GM21825 (cell line): ENCODE data around the gene SLC6A16.
"Not testable (repeated sequence)": the region's sequence is repeated elsewhere in the genome, so short reads cannot be mapped to it uniquely, and the experiment has no call there.

Experiments used
- ATAC-seq: cut with Tn5 transposase; IDR thresholded peaks from one replicate; pipeline ENCODE4 v1.9.1; 2021; ENCODE audit warnings: mild to moderate bottlenecking, moderate library complexity; ENCODE audit not compliant: unreplicated experiment

Gene SLC6A16

DNA sequence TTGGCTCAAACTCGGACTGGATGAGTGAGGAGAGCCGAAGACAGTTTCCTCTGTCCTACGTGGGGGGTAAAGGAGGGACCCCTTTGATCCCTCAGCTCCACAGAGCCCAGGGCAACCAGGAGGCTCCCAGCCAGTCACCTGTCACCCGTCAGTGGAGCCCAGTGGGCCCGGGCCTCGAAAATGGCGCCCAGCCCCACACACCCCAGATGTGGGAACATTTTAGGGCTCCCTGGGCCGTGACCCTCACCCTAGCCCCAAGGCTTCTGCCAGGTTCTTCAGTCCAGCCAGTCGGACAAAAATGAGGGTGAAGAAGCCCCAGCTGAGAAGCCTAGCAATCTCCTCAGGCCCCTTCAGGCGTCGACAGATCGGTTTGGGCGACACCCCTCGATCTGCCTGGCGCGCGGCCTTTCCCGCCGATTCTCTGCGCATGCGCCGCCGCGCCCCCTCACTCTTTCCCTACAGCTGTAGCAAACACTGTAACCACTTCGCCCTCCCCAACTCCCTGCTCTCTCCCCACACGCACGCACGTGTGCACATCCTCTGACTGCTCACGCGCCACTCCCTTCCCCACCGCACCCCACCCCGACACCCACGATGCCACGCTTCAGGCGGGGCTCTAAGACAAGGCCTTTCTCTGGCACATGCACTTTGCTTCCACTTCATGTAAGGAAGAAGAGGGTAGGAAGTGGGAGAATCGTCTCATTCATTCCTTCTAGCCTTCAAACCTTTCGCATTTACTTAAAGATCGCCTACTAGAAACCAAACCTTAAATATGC, at the start of gene SLC6A16:
TSS of gene SLC6A16 (minus strand) at position 391 of the 776 bp plus-strand sequence. CDS start 13,844 bp downstream, outside the sequence.
- ATAC-seq, result no peak

DNA sequence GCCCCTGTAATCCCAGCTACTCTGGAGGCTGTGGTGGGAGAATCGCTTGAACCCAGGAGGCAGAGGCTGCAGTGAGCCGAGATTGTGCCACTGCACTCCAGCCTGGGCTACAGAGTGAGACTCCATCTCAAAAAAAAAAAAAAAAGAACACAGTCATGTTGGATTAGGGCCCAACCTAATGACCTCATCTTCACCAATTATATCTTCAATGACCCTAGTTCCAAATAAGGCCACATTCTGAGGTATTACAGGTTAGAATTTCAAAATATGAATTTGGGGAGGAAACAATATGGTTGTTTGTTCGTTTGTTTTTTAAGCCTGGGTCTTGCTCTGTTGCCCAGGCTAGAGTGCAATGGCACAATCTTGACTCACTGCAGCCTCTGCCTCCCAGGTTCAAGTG, 48.2 kb upstream of the SLC6A16 start:
- not testable (repeated sequence) for ATAC-seq

- no peak for ATAC-seq
Measured at GRCh38 chr19:49371184-49371583, 46.2 kb upstream of the SLC6A16 start.

DNA sequence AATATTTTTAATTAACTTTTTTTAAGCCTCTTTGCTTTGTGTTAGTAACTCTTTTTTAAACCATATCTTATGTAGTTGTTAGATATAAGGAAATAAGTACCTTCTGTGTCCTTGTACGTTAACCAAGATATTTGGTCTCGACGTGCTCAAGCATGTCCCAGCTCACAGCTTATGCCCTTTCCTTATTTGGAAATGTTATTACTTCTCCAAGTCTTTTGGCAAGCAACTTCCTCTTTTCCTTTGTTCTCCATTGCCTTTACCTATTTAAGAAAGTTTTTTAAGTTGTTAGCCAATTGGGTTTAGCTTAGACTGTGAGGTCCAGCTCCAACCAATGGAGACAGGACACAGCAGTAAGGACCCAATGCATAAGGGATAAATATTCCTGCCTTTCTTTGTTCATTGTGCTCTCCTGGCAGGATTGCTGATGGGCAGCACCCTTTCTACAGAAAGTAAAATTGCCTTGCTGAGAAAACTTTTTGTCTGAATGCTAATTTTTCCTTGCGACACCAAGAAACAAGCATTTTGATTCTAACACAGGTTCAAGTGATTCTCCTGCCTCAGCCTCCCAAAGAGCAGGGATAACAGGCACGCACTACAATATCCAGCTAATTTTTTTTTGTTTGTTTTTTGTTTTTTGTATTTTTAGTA, 43.8 kb upstream of the SLC6A16 start:
- ATAC-seq, result no peak

DNA sequence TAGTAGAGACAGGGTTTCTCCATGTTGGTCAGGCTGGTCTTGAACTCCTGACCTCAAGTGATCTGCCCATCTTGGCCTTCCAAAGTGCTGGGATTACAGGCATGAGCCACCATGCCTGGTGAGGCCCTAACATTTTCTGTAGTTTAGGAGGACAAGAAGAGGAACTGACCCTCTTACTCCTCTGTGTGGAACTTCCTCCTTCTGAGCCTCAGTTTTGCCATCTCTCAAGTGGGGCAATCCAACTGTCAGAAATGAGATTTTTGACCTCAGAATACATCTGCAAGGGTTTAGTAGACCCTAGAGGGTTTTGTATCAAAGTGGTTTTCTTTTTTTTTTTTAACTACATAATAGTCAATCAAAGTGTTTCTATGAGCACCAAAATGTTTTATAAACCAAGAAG, 41.1 kb upstream of the SLC6A16 start:
- no peak for ATAC-seq

DNA sequence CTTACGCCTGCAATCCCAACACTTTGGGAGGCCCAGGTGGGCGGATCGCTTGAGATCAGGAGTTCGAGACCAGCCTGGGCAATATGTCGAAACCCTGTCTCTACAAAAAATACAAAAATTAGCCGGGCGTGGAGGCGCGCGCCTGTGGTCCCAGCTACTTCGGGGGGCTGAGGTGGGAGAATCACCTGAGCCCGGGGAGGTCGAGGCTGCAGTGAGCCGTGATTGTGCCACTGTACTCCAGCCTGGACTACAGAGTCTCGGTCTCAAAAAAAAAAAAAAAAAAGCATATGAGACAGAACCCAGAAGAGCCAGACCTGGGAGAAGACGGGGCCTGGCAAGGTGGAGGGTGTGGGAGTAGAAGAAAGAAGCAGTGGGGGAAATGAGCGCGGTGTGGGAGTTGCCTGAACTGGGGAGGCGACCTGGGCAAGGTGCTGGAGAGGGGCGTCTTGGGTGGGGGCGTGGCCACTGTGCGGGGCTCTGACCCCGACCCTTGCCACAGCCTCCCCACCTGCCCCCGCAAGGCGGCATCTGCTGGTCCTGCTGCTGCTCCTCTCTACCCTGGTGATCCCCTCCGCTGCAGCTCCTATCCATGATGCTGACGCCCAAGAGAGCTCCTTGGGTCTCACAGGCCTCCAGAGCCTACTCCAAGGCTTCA, 39.2 kb upstream of the SLC6A16 start:
- ATAC-seq, result no peak

GRCh38 chr19:49363268-49364082, 38.5 kb upstream of the SLC6A16 start, which contains the start of gene DKKL1:
Gene DKKL1 (plus strand): TSS chr19:49363877. CDS start chr19:49363999, 122 bp downstream.
- ATAC-seq, result peak; percentile 79

- ATAC-seq, result no peak
Measured at GRCh38 chr19:49362929-49363267, 37.9 kb upstream of the SLC6A16 start.

- no peak for ATAC-seq
Measured at GRCh38 chr19:49362048-49362928, 37.3 kb upstream of the SLC6A16 start, which contains the start of gene TEAD2. Gene TEAD2 (minus strand): TSS chr19:49362416. CDS start chr19:49360075, 2,341 bp downstream.

DNA sequence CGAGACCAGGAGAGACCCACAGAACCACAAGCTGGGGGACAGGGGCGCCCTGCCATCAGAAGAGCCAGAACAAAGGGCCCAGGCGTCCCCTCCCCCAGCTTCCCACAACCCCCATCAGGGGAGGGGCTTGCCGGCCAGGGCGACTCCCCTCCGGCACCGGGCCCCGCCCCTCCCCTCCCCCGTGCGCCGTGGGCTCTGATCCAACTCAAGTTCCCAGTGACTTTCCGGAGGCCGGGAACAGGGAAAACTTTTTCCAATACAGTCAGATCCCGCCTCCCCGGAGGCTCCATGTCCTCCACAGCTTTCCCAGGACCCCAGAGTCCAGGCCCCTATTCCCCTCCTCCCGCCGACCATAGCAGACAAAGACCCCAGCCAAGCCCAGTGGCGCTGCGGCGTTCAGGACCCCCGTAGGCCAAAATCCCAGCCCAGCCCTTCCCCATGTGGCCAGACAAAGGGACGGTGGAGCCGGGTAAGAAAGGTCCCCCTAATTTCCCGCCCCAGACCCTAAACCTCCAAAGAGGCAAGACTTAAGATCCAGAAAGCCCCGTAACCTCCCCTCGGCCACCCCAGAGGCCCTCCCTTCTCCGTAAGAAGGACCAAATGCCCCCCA, 36.6 kb upstream of the SLC6A16 start:
- ATAC-seq, result no peak

DNA sequence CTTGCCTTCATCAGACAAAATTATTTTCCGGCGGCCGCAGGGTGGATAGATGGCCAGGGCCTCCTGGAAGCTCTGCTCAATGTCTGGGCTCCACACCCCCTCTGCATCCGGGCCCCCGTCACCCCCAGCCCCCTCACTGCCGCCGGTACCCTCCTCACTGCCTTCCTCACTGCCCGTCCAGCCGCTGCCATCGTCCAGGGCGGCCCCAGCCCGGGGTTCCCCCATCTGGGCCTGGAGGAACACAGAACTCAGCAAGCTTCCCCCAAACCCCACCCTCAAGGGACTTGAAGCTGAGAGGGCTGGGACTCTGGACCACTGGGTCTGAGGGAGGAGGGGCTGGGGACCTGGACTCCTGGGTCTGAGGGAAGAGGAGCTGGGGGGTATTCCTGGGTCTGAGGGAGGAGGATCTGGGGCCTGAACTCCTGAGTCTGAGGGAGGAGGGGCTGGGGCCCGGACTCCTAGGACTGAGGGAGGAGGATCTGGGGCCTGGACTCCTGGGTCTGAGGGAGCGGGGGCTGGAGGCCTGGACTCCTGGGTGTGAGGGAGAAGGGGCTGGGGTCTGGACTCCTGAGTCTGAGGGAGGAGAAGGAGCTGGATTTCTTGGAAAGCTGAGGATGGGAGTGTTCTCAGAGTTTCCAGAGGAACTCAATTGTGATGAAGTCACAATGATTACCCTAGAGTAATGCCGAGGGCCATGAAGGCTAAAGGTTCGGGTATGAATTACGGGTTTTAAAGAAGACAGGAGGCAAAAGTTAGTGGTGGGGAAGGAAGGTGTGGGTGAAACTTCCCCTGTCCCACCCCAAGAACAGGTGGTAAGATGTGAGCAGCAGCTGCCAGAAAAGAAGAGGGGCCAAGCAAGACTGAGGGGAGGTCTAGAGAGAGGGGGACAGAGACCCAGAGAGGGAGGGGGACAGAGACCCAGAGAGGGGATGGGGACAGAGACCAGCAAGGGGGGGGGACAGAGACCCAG, 35.1 kb upstream of the SLC6A16 start:
- ATAC-seq, result no peak

DNA sequence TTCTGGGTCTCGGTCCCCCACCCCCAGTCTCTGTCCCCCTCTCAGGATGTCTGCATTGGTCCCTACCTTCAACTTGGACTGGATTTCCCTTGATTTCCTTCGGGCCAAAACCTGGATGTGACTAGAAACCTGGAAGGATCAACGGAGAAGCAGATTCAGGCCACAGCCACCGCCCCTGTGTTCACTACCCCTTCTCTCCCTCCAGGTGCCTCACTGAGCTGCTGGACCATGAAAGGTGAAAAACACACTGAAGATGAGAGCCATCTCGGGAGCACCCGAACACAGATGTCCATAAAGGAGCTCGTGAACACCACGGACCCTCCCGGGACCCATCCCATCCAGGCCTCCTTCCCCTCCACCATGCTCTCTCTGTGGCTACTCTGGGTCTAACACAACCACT, 32.2 kb upstream of the SLC6A16 start:
- no peak for ATAC-seq

DNA sequence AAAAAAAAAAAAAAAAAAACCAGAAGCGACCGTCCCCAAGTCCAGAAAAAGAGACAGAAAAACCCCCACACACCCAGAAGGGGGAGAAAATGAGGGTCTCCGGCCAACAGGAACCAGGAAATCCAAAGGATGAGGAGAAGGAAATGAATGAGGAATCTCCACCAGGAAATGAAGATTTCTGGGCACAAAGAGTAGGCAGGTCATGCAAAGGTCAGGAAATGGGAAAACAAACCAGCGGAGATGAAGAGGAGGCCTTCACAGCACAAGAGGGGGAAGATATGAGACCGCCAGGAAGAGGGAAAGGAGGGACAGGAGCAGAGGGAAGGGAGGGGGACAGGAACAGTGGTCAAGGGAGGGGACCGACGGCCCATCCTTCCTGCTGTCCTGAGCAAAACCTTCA, 31.4 kb upstream of the SLC6A16 start:
- ATAC-seq, result no peak

GRCh38 chr19:49355909-49356353, 30.9 kb upstream of the SLC6A16 start:
- ATAC-seq, result no peak

DNA sequence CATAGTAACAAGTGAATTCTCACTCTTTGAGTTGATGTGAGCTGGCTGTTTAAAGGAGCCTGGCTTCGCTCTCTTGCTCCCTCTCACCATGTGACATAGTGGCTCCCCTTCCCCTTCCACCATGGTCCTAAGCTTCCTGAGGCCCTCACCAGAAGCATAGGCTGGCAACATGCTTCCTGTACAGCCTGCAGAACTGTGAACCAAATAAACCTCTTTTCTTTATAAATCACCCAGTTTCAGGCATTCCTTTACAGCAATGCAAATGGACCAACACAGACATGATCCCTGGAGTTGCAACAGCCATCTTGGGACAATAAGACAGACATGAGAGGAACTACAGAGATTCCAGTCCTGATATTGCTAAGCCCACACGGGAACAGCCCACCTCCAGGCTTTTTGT, 24.6 kb upstream of the SLC6A16 start:
- no peak for ATAC-seq

DNA sequence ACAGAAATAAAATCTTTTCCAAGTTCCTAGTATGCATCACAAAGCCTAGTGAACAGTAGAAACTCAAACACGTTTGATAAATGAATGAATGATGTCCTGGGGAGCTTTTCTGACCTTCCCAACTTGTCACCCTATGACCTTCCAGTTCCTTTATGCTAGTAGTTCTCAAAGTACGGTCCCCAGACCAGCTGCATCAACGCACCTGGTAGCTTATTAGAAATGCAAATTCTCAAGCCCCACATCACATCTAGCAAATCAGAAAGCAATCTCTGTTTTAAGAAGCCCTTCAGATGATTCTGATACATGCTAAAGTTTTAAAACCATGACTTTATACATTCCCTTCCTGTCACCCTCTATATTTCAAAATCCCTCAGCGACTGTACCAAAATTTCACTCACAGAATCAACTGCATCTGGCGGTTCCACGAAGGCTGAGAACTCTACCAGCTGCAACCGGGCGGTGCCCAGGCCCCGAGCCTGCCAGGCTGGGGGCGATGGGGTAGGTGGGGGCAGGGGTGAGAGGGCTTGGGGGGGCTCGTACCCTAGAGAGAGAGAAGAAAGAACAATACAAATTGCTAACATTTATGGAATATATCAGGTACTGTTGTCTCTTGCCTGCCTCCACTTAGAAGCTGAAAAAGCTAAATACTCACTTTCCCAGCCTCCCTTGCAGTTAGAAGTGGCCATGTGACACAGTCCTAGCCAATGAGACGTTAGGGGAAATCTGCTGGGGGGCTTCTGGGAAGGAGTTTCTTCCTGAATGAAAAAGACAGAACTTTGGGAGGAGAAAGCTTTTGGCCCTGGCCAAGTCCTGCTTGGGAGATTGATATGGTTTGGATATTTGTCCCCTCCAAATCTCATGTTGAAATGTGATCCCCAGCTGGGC, 23.6 kb upstream of the SLC6A16 start:
- no peak for ATAC-seq

- no peak for ATAC-seq
Measured at GRCh38 chr19:49347835-49348234, 22.8 kb upstream of the SLC6A16 start.
